ENCODE measurements around the gene PCSK5.
"Not testable (repeated sequence)": the region's sequence is repeated elsewhere in the genome, so short reads cannot be mapped to it uniquely, and the experiment has no call there.

The PCSK5 gene

GRCh38 chr9:75962013-75962661 lies 71.7 kb downstream of the PCSK5 start:
- no peak for TF ChIP-seq CTCF (IDR thresholded peaks at IDR 0.05)
- no peaks in the 10 kb centered on the region for H3K36me3 ChIP-seq
- no peak overlapping the region for H3K27ac ChIP-seq
- H3K4me1 ChIP-seq (ENCODE audit: control insufficient read depth in 1 of 2, insufficient read depth in 1 of 2, low read depth in 1 of 2, low read length in 1 of 2) = no peaks in the 10 kb centered on the region
- no peak overlapping the region for H3K4me3 ChIP-seq (ENCODE audit: low read depth in 1 of 2, low read length in 1 of 2)
- no peaks in the 10 kb centered on the region for H3K27me3 ChIP-seq
- no peaks in the 10 kb centered on the region for H3K9me3 ChIP-seq

GRCh38 chr9:75962662-75963036 lies 72.2 kb downstream of the PCSK5 start:
- no peaks in the 10 kb centered on the region for H3K4me1 ChIP-seq (ENCODE audit: control insufficient read depth in 1 of 2, insufficient read depth in 1 of 2, low read depth in 1 of 2, low read length in 1 of 2)

GRCh38 chr9:75963321-75963720 lies 72.8 kb downstream of the PCSK5 start:
- not testable (repeated sequence) for H3K9me3 ChIP-seq; H3K4me3 ChIP-seq (ENCODE audit: low read depth in 1 of 2, low read length in 1 of 2); H3K4me1 ChIP-seq (ENCODE audit: control insufficient read depth in 1 of 2, insufficient read depth in 1 of 2, low read depth in 1 of 2, low read length in 1 of 2); H3K27me3 ChIP-seq; H3K27ac ChIP-seq; H3K36me3 ChIP-seq

More at GRCh38 chr9:75962662-75963036, 72.2 kb downstream of the PCSK5 start:
- TF ChIP-seq CTCF (IDR thresholded peaks at IDR 0.05) = no peak
- no peak overlapping the region for H3K4me3 ChIP-seq (ENCODE audit: low read depth in 1 of 2, low read length in 1 of 2)
- H3K27ac ChIP-seq = no peak overlapping the region
- H3K9me3 ChIP-seq = no peaks in the 10 kb centered on the region
- no peaks in the 10 kb centered on the region for H3K36me3 ChIP-seq
- no peaks in the 10 kb centered on the region for H3K27me3 ChIP-seq

GRCh38 chr9:75964427-75964826 lies 74.0 kb downstream of the PCSK5 start:
- Histone ChIP-seq H3K4me1 (ENCODE audit: control insufficient read depth in 1 of 2, insufficient read depth in 1 of 2, low read depth in 1 of 2, low read length in 1 of 2) (no peaks in the 10 kb centered on the region), H3K9me3 (no peaks in the 10 kb centered on the region), H3K36me3 (no peaks in the 10 kb centered on the region), H3K27me3 (no peaks in the 10 kb centered on the region), H3K27ac (no peak overlapping the region), H3K4me3 (ENCODE audit: low read depth in 1 of 2, low read length in 1 of 2) (no peak overlapping the region)
- TF ChIP-seq CTCF (IDR thresholded peaks at IDR 0.05) = no peak

- Histone ChIP-seq H3K4me3 (ENCODE audit: low read depth in 1 of 2, low read length in 1 of 2) (no peak overlapping the region), H3K4me1 (ENCODE audit: control insufficient read depth in 1 of 2, insufficient read depth in 1 of 2, low read depth in 1 of 2, low read length in 1 of 2) (no peaks in the 10 kb centered on the region), H3K9me3 (no peaks in the 10 kb centered on the region), H3K36me3 (no peaks in the 10 kb centered on the region), H3K27ac (no peak overlapping the region), H3K27me3 (no peaks in the 10 kb centered on the region)
- no peak for TF ChIP-seq CTCF (IDR thresholded peaks at IDR 0.05)
These were observed 74.8 kb downstream of the PCSK5 start for GRCh38 chr9:75965231-75965630.

GRCh38 chr9:75967556-75967955 lies 77.1 kb downstream of the PCSK5 start:
- Histone ChIP-seq H3K4me1 (ENCODE audit: control insufficient read depth in 1 of 2, insufficient read depth in 1 of 2, low read depth in 1 of 2, low read length in 1 of 2) (no peaks in the 10 kb centered on the region), H3K27me3 (no peaks in the 10 kb centered on the region), H3K4me3 (ENCODE audit: low read depth in 1 of 2, low read length in 1 of 2) (no peak overlapping the region), H3K36me3 (no peaks in the 10 kb centered on the region), H3K27ac (no peak overlapping the region), H3K9me3 (no peaks in the 10 kb centered on the region)
- no peak for TF ChIP-seq CTCF (IDR thresholded peaks at IDR 0.05)
